UCSD-AML1 (cell line): ENCODE data around the gene POLR2J.
"Not testable (repeated sequence)": the region's sequence is repeated elsewhere in the genome, so short reads cannot be mapped to it uniquely, and the experiment has no call there.

ENCODE experiments used
- DNase-seq: peaks from one replicate; lab custom pipeline; 2025; ENCODE audit not compliant: unreplicated experiment; lab: John Stamatoyannopoulos, UW

The POLR2J gene

GRCh38 chr7:102478314-102479208 is at the start of gene POLR2J:
POLR2J (minus strand) TSS chr7:102478922; CDS start chr7:102478860, 62 bp downstream.
- not testable (repeated sequence) for DNase-seq

- DNase-seq = not testable (repeated sequence)
Observed at GRCh38 chr7:102527822-102528793, 49.4 kb upstream of the POLR2J start.

DNA sequence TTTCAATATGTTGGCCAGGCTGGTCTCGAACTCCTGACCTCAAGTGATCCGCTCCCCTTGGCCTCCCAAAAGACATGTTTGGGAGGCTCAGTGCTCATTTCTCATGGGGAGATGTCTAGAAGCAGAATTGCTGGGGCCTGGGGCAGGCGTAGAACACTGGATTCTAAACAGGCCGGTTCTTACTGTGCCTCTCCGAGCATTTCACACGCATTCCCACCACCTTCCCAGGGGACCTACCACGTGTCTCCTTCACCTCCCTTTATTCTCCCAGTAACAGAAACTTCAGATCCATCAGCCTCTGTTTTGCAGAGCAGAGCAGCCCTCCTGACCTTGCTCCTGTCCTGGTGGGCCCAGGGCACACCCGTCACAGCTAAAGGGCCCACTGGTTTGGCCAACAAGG is 48.5 kb upstream of the POLR2J start:
- DNase-seq = not testable (repeated sequence)

DNA sequence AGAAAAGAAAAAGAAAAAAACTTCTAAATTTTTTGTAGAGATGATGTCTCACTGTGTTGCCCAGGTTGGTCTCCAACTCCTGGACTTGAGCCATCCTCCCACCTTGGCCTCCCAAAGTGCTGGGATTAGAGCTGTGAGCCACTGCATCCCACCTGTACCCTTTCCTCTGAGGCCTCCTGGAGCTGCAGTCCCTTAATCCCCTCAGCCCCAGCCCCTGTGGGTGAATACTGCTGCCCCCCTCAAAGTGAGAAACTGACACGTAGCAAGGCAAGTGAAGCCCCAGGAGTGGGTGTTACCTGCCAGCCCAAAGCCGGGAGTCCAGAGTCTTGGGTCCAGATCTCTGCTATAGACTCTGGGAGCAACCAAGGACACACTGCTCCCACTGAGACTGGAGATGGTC is 46.1 kb upstream of the POLR2J start:
- DNase-seq = not testable (repeated sequence)

- DNase-seq = not testable (repeated sequence)
Observed at GRCh38 chr7:102520797-102521196, 42.1 kb upstream of the POLR2J start.

- DNase-seq = not testable (repeated sequence)
Observed at GRCh38 chr7:102517550-102518147, 38.9 kb upstream of the POLR2J start, which contains the start of gene RASA4B. RASA4B (minus strand) TSS chr7:102517777; CDS start chr7:102517710, 67 bp downstream.

DNA sequence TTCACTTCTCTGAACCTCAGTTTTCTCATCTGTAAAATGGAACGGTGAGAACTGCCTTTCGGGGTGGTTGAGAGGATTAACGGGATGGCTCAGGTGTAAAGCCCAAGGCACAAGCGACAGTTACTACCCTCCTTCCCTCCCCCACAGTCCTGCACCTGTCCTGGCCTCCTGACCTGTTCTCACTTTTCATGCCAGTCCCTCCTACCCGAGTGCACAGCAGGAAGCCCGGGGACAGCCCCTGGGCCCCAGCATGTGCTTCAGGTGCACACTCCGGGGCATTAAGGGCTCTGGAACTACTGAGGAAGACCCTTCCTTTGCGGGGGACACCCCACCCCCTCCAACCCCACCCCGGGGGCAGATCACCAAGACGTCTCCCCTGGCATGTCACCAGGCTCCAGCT is 38.2 kb upstream of the POLR2J start:
- not testable (repeated sequence) for DNase-seq

GRCh38 chr7:102515889-102516288 is 37.2 kb upstream of the POLR2J start:
- DNase-seq = not testable (repeated sequence)

- not testable (repeated sequence) for DNase-seq
Observed at GRCh38 chr7:102514881-102515721, 36.4 kb upstream of the POLR2J start.

DNA sequence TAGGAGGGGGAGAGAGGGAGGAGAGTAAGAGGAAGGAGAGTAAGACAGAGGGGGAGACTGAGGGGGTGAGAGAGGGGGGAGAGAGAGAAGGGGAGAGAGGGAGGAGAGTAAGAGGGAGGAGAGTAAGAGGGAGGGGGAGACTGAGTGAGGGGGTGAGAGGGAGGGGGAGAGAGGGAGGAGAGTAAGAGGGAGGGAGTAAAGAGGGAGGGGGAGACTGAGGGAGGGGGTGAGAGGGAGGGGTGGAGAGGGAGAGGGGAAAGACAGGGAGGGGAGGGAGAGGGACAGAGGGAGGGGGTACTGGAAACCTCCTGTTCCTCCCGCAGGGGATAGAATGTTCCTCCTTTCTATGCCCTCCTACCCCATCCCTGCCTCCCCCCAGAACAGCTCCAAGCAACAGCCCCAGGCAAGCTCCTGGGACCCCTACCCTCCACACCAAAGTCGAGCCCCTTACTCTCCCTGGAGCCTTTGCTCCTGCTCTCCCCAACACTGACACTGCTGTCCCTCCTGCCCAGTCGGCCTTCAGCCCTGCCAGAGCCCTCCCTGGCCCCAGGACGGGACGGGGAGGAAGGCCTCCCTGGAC is 34.0 kb upstream of the POLR2J start:
- DNase-seq = not testable (repeated sequence)

- DNase-seq = not testable (repeated sequence)
Observed at GRCh38 chr7:102511860-102512522, 33.3 kb upstream of the POLR2J start.

DNA sequence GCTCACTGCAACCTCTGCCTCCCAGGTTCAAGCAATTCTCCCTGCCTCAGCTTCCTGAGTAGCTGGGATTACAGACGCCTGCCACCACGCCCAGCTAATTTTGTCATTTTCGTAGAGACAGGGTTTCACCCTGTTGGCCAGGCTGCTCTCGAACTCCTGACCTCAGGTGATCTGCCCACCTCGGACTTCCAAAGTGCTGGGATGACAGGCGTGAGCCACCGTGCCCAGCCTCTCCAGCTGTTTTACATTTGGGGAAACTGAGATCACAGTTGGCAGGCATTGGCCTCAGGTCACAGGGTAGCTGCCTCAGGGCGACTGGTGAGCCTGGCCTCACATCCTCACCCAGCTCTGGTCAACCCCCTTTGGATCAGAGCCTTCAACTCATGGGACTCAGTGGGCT is 31.9 kb upstream of the POLR2J start:
- not testable (repeated sequence) for DNase-seq

DNA sequence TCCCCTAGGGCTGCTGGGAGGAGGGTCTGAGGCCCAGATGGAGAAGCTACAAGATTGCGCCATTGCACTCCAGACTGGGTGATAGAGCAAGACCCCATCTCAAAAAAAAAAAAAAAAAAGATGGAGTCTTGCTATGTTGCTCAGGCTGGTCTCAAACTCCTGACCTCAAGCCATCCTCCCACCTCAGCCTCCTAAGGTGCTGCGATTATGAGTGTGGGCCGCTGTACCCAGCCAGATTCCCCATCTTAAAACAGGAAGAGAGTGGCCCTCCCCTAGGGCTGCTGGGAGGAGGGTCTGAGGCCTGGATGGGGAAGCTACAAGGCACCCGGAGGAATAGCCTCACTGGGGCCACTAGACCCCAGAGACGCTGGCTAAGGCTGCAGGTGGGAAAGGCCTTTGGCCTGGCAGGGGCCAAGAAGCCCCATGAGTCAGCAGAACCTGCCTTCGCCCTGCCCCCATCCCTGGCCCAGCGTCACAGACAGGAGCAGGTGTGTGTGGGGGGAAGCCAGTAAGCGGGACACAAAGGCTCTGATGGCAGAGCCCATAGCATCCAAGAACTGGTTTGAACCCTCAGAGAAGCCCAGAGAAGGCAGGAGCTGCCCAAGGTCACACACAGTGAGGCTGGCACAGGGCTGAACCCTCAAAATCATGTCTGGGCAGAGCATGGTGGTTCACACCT is 28.8 kb upstream of the POLR2J start:
- not testable (repeated sequence) for DNase-seq

DNA sequence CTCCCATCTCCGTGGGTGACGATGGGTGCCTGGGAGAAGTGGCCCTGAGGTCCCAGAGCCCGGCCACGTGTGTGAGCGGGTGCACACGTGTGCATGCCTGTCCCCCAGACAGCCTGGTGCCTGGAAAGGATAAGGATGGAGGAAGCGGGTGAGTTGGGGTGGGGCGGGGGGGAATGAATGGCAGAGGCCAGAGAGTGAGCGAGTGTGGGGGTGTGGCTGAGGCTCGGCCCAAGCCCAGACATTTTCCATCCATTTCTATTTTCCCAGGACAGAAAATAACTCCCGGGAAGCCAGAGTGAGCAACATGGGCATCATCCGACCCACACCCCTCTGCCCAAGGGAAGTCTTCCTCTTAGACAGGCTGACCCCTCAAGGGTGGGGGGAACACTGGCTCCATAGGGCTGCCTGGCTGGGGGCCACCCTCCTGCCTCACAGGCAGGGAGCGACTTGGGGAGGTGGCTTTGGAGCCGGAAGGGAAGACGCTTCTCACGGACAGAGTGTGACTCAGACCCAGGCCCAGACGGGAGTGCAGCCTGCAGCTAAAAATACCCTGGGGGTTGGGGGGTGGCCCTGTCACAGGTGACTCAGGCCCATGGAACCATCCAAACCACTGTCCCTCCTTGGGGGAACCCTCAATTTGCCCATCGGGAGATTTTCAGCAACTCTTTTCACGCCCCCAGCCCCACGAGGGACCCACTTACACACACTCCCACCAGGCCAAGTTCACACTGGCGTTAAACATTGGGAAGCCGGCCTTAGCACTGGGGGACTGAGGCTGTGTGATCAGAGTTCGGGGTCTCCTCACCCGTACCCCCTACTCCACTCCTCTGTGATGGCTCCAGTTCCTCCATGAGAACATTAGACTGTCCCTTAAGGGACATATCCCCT is 26.8 kb upstream of the POLR2J start:
- not testable (repeated sequence) for DNase-seq

GRCh38 chr7:102503141-102503540 is 24.4 kb upstream of the POLR2J start:
- DNase-seq = not testable (repeated sequence)

DNA sequence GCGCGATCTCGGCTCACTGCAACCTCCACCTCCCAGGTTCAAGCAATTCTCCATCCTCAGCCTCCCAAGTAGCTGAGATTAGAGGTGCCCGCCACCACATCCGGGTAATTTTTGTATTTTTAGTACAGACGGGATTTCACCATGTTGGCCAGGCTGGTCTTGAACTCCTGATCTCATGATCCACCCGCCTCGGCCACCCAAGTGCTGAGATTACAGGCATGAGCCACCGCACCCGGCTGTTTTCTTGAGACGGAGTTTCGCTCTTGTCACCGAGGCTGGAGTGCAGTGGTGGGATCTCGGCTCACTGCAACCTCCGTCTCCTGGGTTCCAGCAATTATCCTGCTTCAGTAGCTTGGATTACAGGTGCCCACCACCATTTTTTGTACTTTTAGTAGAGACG is 19.6 kb upstream of the POLR2J start:
- DNase-seq = not testable (repeated sequence)

GRCh38 chr7:102497308-102497707 is 18.6 kb upstream of the POLR2J start:
- not testable (repeated sequence) for DNase-seq
